ENCODE data around the gene ROPN1L. TPM values are rescaled to one million over a fixed set of nuclear protein-coding genes. Genes with fewer than 3 reads are reported as not detected.

The ROPN1L gene
- total and polyA plus RNA-seq, 2 of the 13 experiments (the other 11 are each of a cell fraction or from before 2014, with no cell fraction given), result not detected

DNA sequence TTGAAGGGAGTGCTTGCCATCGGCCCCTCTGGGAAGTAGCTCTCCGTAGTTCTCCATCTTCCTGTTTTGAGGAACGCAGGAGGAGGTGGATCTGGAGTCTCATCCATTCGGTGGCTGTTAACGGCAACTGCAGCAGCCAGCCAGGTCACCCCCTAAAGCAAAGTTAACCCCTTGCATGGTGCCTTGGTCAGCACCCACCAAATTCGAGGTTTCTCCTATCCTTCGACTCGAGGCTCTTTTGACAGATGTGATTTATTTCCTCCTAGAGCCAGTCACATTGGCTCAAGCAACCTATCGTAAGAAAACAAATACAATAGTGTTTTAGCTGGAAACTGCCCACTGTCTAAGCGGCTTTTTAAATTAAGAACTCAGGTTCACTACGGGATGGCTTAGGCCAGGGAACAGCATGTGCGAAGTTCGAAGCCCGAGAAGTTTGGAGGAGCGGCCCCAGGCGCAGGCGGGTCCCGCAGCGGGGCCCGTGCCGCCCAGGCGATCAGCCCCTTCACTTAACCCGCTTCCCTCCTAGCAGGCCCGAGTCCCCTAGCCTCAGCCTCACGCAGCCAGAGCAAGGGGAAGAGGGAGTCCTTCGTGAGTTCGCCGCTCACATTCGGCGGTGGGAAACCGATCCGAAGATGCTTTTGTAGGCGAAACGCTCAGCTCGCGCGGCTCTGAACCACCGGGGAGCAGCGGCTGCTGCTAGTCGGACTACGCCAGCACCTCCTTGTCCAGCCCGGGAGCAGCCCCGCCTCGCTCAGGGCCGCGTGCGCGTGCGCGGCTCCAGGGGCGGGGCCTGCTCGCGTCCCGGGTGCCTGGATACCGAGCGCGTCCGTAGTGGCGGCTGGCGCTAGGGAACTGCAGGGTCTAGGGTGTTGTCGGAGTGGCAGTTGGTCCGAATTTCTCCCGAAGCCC lies at the start of gene ROPN1L (continued):
- TF ChIP-seq SP1 (IDR thresholded peaks at IDR 0.05), result no peak
- peak; percentile 84 for TF ChIP-seq SP1 (CRISPR knock-in tag; IDR thresholded peaks at IDR 0.05)
- TF ChIP-seq, protein P1, sequence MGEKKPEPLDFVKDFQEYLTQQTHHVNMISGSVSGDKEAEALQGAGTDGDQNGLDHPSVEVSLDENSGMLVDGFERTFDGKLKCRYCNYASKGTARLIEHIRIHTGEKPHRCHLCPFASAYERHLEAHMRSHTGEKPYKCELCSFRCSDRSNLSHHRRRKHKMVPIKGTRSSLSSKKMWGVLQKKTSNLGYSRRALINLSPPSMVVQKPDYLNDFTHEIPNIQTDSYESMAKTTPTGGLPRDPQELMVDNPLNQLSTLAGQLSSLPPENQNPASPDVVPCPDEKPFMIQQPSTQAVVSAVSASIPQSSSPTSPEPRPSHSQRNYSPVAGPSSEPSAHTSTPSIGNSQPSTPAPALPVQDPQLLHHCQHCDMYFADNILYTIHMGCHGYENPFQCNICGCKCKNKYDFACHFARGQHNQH (CRISPR knock-in tag; IDR thresholded peaks at IDR 0.05), result 0 out of 2 replicates have a peak, but pooled peaks have one; percentile 35
- TF ChIP-seq, protein P2, sequence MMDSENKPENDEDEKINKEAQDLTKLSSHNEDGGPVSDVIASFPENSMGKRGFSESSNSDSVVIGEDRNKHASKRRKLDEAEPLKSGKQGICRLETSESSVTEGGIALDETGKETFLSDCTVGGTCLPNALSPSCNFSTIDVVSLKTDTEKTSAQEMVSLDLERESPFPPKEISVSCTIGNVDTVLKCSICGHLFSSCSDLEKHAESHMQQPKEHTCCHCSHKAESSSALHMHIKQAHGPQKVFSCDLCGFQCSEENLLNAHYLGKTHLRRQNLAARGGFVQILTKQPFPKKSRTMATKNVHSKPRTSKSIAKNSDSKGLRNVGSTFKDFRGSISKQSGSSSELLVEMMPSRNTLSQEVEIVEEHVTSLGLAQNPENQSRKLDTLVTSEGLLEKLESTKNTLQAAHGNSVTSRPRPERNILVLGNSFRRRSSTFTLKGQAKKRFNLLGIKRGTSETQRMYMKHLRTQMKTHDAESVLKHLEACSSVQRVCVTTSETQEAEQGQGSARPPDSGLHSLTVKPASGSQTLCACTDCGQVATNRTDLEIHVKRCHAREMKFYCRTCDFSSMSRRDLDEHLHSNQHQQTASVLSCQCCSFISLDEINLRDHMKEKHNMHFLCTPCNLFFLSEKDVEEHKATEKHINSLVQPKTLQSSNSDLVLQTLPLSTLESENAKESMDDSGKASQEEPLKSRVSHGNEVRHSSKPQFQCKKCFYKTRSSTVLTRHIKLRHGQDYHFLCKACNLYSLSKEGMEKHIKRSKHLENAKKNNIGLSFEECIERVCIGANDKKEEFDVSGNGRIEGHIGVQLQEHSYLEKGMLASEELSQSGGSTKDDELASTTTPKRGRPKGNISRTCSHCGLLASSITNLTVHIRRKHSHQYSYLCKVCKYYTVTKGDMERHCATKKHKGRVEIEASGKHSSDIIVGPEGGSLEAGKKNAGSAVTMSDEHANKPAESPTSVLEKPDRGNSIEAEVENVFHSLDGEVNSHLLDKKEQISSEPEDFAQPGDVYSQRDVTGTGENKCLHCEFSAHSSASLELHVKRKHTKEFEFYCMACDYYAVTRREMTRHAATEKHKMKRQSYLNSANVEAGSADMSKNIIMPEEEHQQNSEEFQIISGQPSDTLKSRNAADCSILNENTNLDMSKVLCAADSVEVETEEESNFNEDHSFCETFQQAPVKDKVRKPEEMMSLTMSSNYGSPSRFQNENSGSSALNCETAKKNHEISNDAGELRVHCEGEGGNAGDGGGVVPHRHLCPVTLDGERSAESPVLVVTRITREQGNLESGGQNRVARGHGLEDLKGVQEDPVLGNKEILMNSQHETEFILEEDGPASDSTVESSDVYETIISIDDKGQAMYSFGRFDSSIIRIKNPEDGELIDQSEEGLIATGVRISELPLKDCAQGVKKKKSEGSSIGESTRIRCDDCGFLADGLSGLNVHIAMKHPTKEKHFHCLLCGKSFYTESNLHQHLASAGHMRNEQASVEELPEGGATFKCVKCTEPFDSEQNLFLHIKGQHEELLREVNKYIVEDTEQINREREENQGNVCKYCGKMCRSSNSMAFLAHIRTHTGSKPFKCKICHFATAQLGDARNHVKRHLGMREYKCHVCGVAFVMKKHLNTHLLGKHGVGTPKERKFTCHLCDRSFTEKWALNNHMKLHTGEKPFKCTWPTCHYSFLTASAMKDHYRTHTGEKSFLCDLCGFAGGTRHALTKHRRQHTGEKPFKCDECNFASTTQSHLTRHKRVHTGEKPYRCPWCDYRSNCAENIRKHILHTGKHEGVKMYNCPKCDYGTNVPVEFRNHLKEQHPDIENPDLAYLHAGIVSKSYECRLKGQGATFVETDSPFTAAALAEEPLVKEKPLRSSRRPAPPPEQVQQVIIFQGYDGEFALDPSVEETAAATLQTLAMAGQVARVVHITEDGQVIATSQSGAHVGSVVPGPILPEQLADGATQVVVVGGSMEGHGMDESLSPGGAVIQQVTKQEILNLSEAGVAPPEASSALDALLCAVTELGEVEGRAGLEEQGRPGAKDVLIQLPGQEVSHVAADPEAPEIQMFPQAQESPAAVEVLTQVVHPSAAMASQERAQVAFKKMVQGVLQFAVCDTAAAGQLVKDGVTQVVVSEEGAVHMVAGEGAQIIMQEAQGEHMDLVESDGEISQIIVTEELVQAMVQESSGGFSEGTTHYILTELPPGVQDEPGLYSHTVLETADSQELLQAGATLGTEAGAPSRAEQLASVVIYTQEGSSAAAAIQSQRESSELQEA (CRISPR knock-in tag; IDR thresholded peaks at IDR 0.05; ENCODE audit: not compliant biosample characterization), result no peak
- TF ChIP-seq, protein P3, sequence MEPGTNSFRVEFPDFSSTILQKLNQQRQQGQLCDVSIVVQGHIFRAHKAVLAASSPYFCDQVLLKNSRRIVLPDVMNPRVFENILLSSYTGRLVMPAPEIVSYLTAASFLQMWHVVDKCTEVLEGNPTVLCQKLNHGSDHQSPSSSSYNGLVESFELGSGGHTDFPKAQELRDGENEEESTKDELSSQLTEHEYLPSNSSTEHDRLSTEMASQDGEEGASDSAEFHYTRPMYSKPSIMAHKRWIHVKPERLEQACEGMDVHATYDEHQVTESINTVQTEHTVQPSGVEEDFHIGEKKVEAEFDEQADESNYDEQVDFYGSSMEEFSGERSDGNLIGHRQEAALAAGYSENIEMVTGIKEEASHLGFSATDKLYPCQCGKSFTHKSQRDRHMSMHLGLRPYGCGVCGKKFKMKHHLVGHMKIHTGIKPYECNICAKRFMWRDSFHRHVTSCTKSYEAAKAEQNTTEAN (CRISPR knock-in tag; conservative IDR thresholded peaks at IDR 0.05), result no peak
- TF ChIP-seq, protein P4, sequence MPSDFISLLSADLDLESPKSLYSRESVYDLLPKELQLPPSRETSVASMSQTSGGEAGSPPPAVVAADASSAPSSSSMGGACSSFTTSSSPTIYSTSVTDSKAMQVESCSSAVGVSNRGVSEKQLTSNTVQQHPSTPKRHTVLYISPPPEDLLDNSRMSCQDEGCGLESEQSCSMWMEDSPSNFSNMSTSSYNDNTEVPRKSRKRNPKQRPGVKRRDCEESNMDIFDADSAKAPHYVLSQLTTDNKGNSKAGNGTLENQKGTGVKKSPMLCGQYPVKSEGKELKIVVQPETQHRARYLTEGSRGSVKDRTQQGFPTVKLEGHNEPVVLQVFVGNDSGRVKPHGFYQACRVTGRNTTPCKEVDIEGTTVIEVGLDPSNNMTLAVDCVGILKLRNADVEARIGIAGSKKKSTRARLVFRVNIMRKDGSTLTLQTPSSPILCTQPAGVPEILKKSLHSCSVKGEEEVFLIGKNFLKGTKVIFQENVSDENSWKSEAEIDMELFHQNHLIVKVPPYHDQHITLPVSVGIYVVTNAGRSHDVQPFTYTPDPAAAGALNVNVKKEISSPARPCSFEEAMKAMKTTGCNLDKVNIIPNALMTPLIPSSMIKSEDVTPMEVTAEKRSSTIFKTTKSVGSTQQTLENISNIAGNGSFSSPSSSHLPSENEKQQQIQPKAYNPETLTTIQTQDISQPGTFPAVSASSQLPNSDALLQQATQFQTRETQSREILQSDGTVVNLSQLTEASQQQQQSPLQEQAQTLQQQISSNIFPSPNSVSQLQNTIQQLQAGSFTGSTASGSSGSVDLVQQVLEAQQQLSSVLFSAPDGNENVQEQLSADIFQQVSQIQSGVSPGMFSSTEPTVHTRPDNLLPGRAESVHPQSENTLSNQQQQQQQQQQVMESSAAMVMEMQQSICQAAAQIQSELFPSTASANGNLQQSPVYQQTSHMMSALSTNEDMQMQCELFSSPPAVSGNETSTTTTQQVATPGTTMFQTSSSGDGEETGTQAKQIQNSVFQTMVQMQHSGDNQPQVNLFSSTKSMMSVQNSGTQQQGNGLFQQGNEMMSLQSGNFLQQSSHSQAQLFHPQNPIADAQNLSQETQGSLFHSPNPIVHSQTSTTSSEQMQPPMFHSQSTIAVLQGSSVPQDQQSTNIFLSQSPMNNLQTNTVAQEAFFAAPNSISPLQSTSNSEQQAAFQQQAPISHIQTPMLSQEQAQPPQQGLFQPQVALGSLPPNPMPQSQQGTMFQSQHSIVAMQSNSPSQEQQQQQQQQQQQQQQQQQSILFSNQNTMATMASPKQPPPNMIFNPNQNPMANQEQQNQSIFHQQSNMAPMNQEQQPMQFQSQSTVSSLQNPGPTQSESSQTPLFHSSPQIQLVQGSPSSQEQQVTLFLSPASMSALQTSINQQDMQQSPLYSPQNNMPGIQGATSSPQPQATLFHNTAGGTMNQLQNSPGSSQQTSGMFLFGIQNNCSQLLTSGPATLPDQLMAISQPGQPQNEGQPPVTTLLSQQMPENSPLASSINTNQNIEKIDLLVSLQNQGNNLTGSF (CRISPR knock-in tag; IDR thresholded peaks at IDR 0.05), result no peak
- TF ChIP-seq, protein P5, sequence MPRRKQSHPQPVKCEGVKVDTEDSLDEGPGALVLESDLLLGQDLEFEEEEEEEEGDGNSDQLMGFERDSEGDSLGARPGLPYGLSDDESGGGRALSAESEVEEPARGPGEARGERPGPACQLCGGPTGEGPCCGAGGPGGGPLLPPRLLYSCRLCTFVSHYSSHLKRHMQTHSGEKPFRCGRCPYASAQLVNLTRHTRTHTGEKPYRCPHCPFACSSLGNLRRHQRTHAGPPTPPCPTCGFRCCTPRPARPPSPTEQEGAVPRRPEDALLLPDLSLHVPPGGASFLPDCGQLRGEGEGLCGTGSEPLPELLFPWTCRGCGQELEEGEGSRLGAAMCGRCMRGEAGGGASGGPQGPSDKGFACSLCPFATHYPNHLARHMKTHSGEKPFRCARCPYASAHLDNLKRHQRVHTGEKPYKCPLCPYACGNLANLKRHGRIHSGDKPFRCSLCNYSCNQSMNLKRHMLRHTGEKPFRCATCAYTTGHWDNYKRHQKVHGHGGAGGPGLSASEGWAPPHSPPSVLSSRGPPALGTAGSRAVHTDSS (CRISPR knock-in tag; conservative IDR thresholded peaks at IDR 0.05), result no peak
- TF ChIP-seq ATAD3A (CRISPR knock-in tag; IDR thresholded peaks at IDR 0.05), result no peak
- no peak for TF ChIP-seq ZBTB38 (CRISPR knock-in tag; IDR thresholded peaks at IDR 0.05)
- TF ChIP-seq ZNF629 (CRISPR knock-in tag; conservative IDR thresholded peaks at IDR 0.05), result no peak
